GM19099 (cell line): ENCODE measurements around the gene IL17RD.

Source experiments
- POLR2A ChIP-seq: IDR thresholded peaks from 3 replicates; pipeline ENCODE4 v1.6.1; 2011; ENCODE audit warnings: low read depth; ENCODE audit not compliant: insufficient read length; ENCODE audit errors: extremely low read depth

The IL17RD gene

DNA sequence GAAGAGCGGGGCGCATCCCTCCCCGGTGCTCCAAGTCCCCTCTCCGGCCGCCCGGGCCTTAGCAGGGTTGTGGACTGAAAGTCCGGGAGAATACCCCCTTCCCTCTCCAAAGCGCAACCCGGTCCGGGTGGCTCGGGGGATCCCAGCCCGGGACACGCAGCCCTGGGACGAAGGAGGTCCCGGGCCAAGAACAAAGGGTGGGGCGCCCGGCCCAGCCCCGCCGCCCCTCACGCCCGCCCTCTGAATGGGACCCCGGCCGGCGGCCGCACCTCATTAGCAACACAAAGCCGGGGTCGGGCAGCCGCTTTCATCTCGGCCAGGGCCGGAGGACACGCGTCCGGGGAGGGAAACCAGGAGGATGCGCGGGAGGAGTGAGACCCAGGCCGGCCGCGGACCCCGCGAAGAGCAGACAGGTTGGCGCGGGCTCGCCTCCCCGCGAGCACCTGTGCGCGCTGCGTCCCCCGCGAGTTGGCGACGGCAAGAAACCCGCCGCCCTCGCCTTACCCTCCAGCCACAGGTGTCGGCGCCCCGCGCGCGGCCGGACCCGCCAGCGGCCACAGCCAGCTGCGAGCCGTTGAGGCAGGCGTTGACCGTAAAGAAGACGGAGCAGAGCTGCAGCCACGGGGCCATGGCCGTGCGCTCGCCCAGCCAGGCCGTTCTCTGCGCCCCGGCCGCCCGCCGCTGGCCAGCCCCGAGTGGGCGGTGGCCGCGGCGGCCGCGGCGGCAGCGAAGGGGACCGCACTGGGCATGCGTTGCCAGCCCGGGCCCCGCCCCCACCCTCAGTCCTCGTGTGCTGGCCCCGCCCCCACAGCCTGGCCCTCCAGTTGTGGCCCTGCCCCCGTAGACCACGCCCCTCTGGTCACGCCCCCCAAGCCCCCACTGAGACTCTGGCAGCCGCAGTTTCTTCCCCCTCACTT is at the start of gene IL17RD:
Gene IL17RD (minus strand): TSS at position 697 of the 917 bp plus-strand sequence. CDS start 67 bp downstream, at position 630.
- no peak for TF ChIP-seq POLR2A

DNA sequence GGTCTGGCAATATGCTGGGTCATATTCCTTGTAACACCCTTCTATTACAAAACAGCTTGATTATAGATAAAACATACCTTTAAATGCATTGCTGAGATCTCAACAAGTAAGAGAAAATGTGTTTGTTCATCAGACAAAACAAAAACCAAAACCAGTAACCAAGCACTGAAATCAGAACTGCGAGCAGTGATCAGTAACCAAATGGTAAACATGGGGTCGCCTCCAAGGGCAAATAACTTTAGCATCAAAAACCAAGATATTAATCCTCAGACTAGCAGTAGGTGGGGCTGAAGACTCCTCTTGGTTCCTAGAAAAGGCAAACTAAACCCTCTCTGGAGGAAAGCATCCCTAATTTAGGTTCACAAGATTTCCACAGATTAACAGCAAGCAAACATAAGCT is 41.3 kb upstream of the IL17RD start:
- no peak for TF ChIP-seq POLR2A

DNA sequence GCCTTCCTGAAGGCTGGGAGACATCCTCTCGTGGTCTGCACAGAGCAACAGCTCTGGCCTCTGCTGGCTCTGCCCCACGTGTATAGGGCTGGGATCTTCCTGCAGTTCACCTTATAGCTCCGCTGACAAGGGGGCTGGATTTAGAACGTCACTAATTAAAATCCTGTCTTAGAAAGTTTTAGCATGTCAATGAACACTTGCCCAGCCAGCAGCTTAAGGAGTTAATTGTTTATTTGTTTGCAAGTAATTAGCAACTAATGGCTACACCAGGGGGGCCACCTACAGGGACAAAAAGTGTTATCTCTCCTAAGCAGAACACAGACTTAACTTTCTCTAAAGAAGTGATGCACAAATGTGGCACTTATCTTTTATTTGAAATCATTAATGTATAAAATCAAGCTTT is 34.7 kb upstream of the IL17RD start, which contains the start of gene HESX1:
Gene HESX1 (minus strand): TSS at position 84 of the 403 bp plus-strand sequence. CDS start 60 bp downstream, at position 24.
- TF ChIP-seq POLR2A: no peak

DNA sequence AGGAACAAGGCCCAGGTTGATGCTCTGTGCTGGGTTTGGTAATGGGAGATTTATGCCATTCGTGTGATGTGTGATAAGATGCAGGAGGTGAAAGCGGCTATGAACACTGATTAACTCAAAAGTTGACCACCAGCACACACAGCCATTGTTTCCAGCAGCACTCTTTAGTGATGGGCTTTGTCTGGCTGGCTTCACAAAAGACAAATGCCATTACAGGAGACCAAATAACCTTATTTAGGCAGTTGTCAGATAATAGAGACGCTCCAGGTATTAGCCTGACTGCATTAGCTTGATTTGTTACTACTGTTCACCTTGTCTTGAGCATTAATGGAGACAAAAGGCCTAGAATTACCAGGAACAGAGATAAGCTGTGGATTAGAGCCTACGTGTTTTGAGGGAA is 29.5 kb upstream of the IL17RD start:
- TF ChIP-seq POLR2A: no peak

DNA sequence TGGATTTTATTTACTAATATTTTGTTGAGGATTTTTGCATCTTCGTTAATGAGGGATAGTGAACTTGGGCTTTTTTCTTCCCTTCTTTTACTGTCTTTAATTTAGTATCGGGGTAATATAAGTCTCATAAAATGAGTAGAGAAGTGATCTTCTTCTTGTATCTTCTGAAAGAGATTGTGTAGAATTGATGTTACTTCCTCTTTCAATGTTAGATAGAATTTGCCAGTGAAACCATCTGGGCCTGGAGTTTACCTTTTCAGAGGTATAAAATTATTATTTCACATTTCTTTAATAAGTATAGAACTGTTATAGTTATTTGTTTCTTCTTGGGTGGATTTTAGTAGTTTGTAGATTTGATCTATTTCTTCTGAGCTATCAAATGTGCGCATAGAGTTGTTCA is 26.9 kb upstream of the IL17RD start:
- TF ChIP-seq POLR2A: no peak

DNA sequence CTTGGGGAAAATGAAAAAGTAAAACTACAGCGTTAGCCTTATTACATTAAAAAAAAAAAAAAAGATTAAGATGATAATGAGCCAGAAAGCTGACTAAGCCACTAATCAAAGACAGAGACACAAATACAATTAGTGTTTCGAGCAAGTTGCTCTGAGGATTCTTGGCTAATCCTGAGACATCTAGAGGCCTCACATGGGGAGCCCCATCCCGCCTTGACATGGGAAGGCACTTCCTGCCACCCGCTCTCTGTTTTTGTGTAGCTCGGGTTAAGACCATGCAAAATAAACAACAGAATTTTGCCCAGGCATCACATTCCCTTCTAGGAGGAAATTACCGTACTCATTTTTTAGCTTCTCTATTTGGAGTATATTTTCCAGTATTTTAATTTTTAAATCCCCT is 19.4 kb upstream of the IL17RD start:
- TF ChIP-seq POLR2A: no peak

DNA sequence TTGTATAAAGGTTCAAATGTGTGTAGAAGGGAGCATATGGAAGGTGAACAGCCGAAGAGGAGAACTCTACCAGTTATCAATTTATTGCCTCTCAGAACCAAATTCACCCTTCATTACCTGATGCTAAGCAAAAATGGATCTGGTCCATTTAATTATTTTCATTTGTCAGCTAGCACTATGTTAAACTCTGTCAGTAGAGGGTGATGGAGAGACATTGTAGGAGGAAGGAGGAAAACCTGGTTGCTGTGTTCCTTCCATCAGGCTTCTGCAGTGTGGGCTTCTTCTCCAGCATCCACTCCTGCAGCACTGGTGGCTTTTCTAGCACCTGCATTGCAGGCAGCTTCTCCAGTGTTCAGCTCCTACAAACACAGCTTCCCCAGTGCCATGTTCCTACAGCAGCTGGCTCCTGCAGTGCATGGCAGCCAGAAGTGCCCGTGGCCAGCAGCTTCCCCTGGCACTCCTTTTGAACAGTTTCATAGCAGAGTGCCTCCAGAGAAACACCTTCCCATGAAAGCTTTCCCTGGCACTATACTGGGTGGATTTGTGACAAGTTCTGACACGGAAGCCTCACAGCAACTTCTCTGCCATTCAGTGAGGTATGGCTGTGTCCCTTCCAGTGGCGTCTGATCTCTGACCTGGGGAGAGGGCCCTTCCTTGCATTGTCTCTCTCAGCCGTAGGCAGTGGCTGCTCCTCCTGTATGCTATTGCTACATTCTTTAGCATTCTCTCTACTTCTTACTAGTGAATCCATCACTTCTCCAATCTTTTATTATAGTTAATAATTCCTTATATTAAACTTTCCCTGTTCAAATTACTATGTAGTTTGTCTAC is 14.6 kb upstream of the IL17RD start:
- no peak for TF ChIP-seq POLR2A

DNA sequence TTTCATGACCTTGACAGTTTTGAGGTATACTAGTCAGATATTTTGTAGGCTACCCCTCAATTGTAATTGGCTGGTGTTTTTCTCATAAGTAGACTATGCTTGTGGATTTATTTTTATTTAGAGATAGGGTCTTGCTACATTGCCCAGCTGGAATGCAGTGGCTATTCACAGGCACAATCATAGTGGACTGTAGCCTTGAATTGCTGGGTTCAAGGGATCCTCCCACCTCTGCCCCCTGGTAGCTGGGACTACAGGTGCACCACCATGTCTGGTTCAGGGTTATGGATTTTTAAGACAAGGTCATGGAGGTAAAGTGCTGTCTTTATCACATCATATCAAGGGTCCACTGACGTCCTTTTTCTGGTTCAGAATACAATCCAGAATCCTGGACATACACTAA is 10.9 kb upstream of the IL17RD start:
- no peak for TF ChIP-seq POLR2A

DNA sequence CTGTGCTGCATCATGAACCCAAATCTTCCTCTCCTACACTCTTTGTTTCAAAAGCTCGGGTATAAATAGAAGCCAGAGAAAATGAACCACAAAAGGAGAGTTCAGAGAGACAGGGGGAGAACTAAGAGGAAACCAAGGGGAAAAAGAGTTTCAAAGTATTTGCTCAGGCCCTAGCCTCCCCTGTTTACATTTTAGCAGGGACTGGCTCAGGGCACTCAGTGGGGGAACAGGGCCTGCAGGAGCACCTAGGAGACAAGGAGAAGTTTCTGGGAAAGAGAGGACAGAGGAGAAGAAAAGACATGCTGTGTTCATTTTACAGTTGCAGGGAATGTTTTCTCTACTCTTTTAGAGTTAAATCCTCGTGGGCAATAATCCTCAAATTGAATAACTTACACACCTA is 8.5 kb upstream of the IL17RD start:
- TF ChIP-seq POLR2A: no peak

DNA sequence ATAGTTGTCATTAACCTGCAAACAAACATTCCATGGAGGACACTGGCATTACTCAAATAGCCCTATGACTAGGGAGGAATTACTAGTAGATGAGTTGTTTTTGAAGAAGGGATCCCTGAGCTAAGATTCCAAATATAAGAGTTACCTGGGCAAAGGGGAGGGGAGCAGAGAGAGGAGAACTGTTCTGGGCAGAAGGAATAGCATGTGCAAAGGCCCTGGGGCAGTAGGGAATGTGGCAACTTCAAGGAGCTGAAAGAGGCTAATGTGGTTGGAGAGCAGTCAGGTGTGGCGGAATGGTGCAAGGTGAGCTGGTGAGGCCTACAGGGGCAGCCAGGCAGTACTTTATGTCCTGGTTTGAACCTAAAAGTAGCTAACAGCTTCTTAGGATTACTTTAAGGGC is 5.8 kb upstream of the IL17RD start:
- TF ChIP-seq POLR2A: no peak

DNA sequence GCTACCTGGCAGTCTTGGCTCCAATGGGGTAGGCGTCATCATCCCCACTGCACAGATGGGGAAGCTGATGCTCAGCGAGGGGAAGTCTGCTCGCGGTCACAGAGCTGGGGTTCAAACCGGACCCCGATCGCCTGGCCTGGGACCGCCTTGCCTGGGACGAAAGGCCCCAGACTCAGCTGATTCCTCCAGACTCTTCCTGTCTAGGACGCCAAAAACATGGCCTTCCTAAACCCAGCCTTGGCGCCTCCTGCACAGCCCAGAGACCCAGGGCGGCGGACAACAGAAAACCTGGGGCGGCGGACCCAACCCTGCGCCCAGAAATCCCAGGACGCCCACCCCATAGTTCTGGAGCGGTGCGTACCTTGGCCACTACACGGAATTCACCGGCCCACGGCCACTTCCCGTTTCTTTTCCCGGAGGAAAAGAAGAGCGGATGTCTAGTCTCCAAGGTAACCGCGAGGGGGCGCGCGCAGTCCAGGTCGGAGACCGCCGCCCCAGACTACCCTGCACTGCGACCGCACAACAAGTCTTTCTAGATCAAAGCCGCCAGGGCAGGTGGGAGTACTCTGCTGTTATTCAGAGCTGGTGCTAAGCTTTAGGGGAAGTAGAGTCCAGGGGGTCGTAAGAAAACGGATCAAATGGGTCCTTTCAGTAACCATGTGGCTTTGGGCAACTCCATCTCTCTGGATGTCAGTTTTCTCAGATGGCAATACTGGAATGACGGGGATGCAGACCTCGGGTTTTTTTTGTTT is 4.9 kb upstream of the IL17RD start:
- TF ChIP-seq POLR2A: no peak

DNA sequence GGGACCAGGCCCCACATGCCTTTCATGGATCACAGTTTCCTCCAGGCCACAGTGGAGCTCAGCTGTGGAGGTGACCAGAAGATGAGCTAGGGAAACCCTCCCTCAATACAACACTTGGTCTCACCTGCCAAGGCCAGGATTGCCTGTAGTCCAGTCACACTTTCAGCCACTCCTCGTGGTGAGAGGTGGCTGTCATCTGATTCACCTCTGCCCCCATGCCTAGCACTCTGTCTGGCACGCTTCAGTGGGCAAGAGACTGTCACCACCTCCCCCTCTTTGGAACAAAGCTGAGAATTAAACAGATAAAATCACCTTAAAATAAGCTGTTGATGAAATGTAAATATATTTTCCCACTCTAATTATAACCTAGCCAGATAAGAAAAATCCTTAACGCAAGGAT is 4.0 kb upstream of the IL17RD start:
- no peak for TF ChIP-seq POLR2A

DNA sequence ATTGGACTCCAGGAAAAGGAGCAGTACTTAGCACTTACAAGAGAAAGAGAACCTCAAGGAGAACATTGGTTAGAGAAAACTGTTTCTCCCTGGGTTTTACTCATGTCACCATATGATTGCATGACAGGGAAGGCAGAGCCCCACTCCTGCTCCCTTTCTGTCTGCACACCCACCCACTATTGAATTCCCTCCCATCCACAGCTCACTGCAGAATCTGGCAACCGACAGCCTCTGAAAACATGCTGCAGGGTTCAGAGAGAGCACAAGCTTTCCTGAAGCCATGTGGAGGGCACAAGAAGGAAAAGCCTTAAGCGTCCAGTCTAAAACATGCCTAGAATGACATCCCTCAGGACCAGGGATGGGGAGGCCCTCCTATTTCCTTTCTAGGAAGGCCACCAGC is 3.0 kb upstream of the IL17RD start:
- no peak for TF ChIP-seq POLR2A

DNA sequence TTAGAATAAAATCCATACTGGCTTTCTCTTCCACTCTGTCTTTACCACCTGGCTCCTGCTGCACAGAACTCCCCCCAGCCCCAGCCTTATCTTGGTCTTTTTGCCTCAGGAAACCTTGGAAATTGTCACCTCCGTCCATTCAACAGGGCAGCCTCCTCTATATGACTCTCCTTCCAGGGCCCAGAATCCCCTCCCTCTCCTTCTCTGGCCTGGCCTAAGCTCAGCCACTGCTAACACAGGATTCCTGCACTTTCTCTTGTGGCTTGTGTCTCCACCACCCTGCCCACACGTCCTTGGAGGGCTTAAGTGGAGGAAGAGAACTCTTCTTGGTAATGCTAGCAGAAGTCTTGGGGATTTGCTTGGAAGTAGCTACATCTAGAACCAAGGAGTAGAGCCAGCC is 1.5 kb upstream of the IL17RD start:
- TF ChIP-seq POLR2A: no peak

DNA sequence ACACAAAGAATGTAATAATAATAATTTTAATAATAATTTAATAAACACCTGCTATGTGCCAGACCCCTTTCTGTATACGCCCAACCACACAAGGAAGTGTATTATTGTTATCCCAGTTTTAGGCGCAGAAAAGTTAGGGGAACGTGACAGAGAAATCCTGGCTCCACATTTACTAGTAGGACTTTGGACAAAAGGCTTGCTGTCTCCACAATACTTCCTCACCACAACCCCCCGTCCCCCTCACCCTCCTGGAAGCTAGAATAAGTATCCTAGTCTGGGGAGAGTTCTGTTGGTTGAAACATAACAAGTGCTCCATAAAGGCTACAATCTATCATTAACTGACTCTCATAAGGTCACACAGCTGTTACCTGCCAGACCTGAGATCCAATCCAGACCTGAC is 488 bp upstream of the IL17RD start:
- no peak for TF ChIP-seq POLR2A
